GM21360 (cell line): ENCODE measurements around the gene C16orf92.

Experiments
- ATAC-seq: cut with Tn5 transposase; IDR thresholded peaks from one replicate; pipeline ENCODE4 v1.9.1; 2021; ENCODE audit warnings: mild to moderate bottlenecking, moderate library complexity; ENCODE audit not compliant: unreplicated experiment

Gene C16orf92

DNA sequence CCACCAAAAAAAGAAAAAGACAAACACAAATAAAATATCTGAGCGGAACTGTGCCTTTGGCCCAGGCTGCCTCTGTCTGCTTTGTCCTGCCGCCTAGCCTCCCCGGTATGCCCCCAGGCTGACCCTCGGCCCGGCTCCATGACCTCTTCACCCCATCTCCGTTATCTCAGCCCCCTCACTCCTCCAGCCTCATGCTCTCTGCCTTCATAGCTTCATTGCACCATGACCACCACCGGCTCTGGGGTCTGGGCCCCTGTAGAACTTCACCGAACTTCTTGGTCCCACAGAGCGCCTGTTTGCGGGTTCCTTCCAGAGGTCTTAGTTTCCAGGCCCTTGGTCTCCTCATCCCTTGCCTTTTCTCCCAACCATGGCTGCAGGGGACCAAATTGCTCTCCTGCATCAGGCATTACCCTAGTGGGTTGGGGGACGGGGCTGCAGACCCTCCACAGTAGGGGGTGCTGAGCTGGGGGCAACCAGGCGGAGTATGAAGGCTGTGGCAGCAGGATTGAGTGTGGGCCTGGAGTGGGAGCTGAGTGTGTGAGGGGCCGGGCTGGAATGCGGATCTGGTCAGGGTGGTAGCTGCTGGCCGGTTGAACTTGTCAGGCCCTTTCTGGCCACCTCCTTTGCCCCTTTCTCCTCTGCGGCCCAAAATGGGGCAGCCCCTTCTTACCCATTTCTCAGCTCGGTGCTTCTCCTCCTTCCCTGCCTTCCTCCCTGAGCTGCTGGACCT lies 34.5 kb upstream of the C16orf92 start:
- ATAC-seq = no peak

DNA sequence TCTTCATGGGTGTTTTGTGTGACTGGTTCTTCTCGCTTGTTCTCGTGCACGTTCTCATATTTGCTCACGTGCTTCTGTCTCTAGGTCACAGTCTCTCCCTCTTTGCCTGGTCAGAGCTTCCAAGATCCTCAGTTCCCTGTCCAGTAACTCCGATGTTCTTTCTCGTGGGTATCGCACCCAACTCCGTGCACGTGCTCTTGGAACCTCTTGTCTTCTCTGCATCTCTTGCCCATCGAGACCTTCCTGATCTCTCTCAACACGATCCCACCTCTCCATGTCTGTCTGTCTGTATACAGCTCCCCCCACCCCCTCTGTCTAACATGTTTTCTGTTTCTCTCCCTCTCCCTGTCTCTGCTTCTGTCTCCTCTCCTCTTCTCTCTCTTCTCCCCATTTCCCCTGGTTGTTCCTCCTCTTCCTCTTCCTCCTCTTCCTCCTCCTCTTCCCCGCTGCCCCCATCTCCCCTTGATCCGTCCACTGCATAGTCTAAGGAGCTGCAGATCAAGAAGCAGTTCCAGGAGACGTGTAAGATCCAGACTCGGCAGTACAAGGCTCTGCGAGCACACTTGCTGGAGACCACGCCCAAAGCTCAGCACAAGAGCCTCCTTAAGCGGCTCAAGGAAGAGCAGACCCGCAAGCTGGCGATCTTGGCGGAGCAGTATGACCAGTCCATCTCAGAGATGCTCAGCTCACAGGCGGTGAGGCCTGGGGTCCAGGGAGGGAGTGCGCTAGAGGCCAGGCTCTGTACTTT lies 33.7 kb upstream of the C16orf92 start:
- ATAC-seq = no peak

DNA sequence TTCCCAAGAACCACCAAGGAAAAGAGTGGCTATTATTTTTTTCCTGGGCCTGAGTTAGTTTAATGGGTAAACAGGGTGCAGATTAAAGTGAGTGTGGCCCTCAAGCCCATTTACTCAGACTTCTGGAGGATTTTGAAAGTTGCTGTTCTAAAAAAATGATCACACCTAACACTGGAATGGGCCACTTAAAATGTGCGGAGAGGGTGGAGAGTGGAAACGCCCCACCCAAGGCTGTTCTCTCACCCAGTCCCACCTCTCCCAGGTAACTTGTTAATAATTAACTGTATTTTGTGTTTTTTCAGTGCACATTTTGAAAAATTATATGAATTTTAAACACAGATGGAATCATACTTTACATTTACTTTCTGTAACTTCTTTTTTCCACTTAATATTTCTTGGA lies 33.0 kb upstream of the C16orf92 start:
- ATAC-seq = no peak

DNA sequence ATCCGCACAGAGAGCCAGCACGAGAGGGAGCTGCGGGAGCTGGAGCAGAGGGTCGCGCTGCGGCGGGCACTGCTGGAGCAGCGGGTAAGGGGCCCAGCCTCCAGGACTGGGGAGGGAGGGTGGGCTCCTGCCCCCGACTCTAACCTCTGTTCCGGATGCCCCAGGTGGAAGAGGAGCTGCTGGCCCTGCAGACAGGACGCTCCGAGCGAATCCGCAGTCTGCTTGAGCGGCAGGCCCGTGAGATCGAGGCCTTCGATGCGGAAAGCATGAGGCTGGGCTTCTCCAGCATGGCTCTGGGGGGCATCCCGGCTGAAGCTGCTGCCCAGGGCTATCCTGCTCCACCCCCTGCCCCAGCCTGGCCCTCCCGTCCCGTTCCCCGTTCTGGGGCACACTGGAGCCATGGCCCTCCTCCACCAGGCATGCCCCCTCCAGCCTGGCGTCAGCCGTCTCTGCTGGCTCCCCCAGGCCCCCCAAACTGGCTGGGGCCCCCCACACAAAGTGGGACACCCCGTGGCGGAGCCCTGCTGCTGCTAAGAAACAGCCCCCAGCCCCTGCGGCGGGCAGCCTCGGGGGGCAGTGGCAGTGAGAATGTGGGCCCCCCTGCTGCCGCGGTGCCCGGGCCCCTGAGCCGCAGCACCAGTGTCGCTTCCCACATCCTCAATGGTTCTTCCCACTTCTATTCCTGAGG lies 32.0 kb upstream of the C16orf92 start:
- ATAC-seq = no peak

DNA sequence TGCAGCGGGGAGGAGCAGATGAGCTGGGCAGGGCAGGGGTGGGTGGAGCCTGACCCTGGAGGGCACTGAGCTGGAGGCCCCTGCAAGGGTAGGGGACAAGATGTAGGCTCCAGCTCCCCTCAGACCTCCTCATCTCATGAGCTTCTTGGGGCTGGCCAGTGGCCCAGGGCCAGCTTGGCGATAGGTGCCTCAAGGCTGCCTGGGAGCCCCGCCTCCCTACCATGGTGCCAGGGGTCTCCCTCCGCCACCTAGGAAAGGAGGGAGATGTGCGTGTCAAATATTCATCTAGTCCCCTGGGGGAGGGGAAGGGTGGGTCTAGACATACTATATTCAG lies 31.5 kb upstream of the C16orf92 start:
- no peak for ATAC-seq

DNA sequence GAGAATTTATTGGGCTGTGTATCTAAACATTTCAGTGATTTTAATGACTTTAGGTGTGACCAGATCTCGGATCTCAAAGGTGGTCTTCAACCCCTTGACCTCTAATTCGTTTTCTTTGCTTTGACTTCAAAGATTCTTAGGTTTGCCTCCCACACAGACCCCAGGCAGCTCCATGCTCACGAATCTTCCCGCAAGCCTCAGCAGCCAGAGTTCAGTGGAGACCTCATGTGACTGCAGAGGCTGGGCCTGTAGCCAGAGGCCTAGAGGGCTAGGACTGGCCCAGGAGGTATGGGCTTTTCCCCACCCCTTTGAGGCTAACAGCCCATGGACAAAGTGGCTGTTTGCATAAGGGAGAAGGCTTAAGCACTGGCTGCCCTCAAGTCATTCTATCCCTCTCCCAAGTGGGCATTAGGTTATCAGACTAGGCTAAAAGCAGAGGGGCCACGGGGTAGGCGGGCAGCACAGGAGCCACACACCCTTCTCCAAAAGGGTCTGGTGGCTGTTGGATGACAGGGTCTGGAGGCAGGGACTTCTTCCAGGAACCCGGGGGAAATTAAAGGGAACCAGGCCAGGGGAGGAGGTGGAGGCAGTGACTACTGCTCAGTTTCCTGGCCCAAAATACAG lies 30.5 kb upstream of the C16orf92 start:
- no peak for ATAC-seq

DNA sequence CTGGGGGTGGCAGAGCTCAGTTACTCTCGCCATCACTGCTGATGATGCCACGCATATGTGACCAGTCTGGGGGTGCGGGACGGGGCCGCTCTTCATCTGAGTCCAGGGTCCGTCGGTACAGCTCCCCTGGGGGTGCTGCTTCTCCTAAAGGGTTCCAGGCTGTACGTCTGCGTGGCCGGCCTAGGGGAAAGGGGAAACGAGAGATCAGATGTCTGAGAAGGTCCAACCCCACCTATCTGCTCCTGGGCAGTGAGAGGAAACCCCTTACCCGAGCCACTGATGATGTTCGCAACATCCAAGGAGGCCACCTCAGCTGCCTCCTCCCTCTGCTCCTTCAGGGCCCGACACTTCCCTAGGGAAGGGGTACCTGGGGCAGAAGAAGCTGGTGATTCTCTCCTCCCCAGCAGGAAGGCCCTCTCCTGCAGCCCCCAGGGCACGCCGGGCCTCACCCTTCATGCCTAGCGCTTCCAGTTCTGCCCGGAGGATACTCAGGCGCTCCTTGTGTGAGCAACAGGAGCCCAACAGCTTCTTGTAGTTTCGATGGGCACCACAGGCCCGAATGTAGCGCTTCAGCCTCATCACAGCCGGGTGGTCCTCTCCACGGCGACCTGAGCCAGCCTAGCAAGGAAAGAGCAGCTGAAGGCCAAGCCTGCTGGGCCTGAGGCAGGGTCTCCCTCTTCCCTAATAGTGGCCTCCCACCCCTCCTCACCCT lies 29.7 kb upstream of the C16orf92 start:
- no peak for ATAC-seq

DNA sequence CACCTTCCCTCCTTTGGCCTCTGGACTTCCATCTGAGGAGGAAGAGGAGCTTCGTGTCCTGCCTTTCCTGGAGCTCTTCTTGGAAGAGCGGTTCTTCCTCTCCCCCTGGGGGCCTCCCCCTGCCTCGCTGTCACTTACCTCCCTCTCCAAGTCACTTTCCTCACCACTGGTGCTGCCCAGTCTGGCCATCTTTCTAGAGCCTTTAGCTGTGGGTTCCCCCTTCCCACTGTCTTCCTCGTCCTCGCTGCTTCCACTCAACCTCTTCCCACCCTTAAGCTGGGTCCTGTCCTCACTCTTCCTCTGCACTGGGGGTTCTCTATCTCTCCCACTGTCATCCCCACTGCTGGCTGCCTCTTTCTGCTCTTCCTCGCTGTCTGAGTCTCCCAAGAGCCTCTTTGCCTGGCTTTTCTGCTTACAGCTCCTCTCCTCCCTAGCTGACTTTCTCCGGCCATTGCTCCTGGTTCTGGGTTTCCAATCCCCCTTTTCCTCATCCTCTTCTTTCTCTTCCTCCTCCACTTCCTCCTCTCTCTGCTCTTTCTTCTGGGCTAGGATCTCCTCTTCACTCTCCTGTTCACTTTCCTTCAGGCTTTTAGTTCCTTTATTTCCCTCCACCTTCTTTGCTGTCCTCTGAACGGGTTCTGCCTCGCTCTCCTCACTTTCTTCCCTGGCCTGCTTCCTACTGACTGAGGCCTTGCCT lies 28.9 kb upstream of the C16orf92 start:
- no peak for ATAC-seq

DNA sequence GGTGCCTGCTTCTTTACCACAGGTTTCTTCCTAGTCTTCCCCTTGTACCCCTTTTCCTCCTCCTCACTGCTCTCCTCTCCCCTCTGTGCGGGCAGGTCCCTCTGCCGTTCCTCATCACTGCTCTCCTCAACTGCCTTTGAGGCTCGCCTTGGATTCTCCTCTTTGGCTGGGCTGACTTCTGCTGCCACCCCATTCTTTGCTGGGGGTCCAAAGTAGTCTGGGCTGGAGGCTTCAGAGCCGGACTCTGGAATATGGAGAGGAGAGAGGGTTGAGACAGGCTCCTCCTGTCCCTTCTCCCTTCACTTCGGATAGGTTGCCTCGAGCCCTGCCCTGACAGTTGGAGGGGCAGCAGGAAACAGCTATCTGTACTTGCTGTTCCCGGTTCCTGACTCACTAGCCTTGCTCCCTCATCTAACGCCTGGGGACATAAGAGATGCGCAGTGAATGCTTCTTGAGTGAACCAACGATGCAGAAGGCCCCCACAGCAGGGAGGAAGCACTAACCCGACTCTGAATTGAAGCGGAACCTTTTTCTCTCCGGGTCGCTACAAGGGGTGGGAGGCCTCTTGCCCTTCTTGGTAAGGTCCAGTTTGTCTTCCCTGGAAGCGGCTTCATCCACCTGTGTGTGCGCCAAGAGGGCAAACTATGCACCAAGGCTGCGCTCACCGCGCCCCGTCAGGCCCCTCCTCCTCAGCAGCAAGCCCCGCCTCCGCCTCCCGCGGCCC lies 28.2 kb upstream of the C16orf92 start:
- peak; percentile 25 for ATAC-seq

DNA sequence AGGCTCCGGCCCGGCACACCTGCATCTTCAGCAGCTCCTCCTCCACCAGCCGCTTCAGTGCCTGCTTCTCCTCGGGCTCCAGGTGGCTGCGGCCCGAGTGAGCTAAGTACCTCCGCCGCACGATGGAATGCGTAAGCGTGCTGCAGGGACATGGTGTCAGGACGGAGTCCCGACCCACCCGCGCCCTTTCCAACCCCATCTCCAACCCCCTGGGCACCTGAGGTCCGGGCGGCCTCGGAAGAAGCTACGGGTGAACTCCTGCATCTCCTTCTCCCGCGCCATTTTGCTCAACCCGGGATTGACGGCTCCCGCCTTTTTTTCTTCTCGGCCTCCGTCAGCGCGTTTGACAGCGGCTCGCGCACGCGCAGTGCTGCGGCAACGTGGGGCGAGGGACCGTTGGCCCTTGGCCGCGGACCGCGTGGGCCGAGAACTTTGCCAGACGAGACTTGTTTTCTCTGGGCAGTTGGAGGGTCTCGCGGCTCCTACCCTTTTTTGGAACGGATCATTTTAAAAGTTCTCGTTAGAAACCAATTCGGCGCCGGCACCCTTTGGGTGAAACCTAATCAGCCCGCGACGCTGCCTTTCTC lies 27.6 kb upstream of the C16orf92 start, which contains the start of gene HIRIP3:
Gene HIRIP3, minus strand, starts transcription at position 294 of the 587 bp plus-strand sequence. Its CDS starts 12 bp downstream, at position 282.
- ATAC-seq = peak; percentile 26

DNA sequence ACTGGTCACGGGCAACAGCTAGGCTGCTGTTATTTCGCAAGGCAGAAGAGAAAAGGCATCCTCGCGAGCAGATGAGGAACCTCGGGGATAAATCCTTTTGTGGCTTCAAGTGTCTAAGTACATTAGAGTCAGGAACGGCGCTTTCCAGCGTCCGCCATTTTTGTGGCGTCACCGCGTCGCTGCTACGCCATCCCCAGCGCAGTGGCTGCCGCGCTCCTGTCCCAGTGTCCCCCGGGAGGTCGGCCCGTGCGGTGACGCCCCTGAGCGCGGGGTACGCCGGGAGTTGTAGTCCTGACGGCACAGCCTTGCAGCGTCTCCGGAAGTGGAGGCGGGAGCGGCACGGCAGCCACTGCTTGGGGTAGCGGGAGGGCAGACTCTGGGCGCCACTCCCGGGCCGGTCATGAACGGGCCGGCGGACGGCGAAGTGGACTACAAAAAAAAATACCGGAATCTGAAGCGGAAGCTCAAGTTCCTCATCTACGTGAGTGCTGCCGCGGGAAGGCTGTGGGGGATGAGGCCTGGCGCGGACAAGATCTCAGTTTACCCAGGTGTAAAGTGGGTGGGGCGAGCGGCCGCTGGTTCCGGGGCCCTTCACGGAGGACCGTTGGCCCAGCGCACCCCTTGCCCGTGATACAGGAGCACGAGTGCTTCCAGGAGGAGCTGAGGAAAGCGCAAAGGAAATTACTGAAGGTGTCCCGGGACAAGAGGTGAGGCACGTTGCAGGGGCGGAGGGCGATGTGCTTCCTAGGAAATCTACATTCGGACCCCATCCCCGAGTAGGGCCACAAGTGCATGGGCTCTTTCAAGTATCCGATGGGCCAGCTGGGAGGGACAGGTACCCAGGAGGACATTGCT lies 26.9 kb upstream of the C16orf92 start, which contains the start of gene INO80E:
Gene INO80E, plus strand, starts transcription at position 331 of the 855 bp plus-strand sequence. Its CDS starts 70 bp downstream, at position 401.
- ATAC-seq = peak; percentile 79

DNA sequence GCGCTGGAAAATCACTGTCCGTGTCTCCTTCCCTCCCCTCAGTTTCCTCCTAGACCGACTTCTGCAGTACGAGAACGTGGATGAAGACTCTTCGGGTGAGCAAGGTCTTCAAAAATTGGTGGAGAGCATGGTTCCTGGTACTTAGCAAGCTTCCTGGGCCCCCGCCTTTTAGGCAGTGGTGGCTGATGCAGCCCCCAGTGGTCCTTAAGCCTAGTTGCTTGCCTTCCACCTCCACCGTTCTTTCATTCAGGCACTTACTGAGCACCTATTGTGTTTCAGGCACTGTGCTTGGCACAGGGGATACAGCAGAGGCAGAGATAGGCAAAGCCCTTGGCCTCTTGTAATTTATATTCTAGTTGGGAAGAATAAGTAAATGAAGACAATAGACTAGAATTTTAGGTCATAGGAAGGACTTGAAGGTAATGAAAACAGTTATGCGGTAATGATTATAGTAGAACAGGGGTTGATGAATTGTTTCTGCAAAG lies 26.2 kb upstream of the C16orf92 start:
- no peak for ATAC-seq

DNA sequence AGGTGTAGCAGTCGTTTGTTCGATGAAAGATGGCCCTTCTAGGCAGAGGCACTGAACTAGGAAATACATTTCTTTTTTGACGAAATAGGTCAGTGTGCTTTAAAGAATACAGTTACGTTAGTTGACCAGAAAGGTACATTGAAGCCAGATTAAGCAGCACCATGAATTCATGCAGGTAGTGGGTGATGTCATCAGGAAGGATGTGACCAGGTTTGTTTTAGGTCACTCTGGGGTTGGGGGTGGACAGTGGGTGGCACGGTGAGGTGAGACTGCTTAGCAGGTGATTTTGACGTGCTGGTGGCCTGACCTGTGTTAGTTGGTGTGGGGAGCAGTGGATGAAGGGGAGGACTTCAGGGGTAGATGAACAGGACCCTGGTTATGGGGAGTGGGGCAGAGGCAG lies 23.4 kb upstream of the C16orf92 start:
- no peak for ATAC-seq

DNA sequence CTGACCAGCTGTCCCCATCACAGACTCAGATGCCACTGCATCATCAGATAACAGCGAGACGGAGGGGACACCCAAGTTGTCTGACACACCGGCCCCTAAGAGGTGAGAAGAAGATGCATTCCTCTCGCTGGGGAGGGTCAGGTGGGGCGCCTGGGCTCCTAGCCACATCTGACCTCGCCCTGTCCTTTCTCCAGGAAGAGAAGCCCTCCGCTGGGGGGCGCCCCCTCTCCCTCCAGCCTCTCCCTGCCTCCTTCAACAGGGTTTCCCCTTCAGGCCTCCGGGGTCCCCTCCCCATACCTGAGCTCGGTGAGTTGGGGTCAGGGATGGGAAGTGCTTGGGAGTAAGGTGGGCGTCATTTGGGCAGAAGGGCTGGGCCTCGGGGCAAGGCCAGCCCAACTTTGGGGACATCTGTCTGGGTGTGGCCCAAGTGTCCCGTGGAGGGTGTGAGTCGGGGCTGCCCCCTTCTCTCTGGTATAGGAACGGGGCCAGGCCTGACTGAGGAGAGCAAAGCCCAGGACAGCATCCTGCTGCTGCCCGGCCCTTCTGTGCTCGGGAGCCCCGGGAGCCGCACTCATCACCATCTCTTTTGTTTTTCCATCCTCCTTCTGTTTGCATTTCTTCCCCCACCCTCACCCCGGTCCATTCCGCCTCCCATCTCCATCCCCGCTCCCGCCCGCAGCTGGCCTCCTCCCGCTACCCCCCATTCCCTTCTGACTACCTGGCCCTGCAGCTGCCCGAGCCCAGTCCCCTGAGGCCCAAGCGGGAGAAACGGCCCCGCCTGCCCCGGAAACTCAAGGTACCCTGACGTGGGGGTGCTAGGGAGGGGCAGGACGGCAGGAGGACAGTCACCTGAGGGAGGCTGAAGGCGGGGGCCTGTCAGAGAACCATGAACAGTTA lies 22.0 kb upstream of the C16orf92 start:
- no peak for ATAC-seq

DNA sequence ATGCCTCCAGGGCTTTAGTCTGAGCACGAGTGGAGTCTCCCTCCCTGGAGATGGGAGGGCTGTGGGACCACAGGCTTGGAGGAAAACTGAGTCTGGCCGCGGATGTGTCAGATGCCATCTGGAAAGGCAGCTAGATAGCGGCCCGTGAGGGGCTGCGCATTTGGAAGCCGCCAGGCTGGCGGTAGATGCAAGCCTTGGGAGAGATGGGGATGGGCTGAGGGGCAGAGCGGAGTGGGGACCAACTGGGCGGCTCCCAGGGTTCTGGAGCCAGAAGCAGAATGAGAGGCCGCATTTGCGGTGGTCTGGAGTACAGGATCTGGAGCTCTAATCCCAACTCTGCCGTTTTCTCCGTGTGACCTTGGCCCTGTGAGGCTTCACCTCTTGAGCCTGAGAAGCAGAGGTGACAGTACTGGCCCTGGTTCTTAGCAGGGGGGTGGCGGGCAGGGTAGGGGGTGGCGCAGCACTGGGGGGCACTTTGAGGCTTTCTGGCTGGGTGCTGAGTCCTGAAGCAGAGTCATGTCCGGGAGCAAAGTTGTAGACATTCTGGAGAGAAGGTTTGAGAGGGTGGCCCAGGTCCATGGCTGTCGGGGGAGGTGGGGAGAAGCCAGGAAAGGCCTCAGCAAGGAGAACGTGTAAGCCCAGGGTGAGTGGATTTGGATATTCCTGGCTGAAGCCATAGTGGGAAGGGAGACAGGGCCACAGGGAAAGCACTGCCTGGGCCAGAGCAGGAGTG lies 20.2 kb upstream of the C16orf92 start:
- no peak for ATAC-seq
